Measurements from ENCODE around the gene HELZ2. TPM values are rescaled to one million over a fixed set of nuclear protein-coding genes. Genes with fewer than 3 reads are reported as not detected.
A peak's percentile ranks its signal among the peaks of the same experiment; 100 is the strongest.

Gene HELZ2
- total RNA-seq, 1 experiment from 2014 or later = 35.2 TPM

DNA sequence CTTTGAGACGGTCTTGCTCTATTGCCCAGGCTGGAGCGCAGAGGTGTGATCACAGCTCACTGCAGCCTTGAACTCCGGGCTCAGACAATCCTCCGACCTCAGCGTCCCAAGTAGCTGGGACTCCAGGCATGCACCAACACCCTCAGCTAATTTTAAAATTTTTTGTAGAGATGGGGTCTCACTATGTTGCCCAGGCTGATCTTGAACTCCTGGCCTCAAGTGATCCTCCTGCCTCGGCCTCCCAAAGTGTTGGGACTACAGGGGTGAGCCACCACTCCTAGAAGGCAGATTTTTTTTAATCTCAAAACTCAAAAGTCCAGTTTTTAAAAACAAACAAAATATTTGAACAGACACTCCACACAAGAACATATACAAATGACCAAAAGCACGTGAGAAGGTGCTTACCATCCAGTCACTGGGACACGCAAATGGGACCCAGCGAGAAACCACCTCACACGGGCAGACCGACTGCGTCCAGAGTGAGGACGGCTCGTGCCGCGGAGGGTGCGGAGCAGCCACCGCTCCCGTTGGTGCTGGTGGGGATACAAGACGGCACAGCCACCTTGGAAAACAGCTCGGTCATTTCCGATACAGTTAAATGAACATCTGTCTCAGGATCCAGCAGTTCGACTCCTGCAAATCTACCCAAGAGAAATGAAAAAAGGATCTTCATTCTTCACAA is 8.5 kb upstream of the HELZ2 start:
- H3K4me3 Mint-ChIP-seq (ENCODE audit: unreplicated experiment) = no peak overlapping the region
- no peak overlapping the region for H3K4me3 ChIP-seq (ENCODE audit: low read depth, low read length)
- CTCF ChIA-PET = interaction anchor here (0.6 to 1.3 kb wide), 3 partner anchors 45 to 610 kb away, joined by 3 to 6 read pairs (median 5); partner anchors contain the start of gene PTK6
- no peak overlapping the region for H3K27ac Mint-ChIP-seq (ENCODE audit: unreplicated experiment)
- no peaks in the 10 kb centered on the region for H3K4me1 Mint-ChIP-seq (ENCODE audit: low read depth, unreplicated experiment)
- H3K9me3 Mint-ChIP-seq (ENCODE audit: unreplicated experiment) = no peaks in the 10 kb centered on the region
- no TSS peak for BruUV-seq (replicated peaks)
- H3K36me3 Mint-ChIP-seq (ENCODE audit: insufficient read depth, unreplicated experiment) = no peaks in the 10 kb centered on the region
- intact Hi-C loops (cut with micrococcal nuclease; ENCODE audit: unreplicated experiment) = no loop called here
- TF ChIP-seq CTCF (IDR thresholded peaks at IDR 0.05; ENCODE audit: insufficient read depth in 1 of 2, low read depth in 1 of 2, low read length in 1 of 2, severe bottlenecking in 1 of 2, unreplicated experiment in 1 of 2) = no peak
- H3K27me3 ChIP-seq (replicated peaks; ENCODE audit: control insufficient read depth, insufficient read depth, low read length) = no peaks in the 10 kb centered on the region
- no peaks in the 10 kb centered on the region for H3K36me3 ChIP-seq (ENCODE audit: control insufficient read depth, insufficient read depth, low read length)
- peaks cover 3% of the 10 kb centered on the region for H3K27me3 Mint-ChIP-seq (ENCODE audit: insufficient read depth, unreplicated experiment)
- POLR2A ChIA-PET = no interaction called here
- H3K9me3 ChIP-seq = no peaks in the 10 kb centered on the region
- no peaks in the 10 kb centered on the region for H3K4me1 ChIP-seq
- no peak for DNase-seq

- Histone ChIP-seq H3K27me3 (replicated peaks; ENCODE audit: control insufficient read depth, insufficient read depth, low read length) (no peaks in the 10 kb centered on the region), H3K4me1 (no peaks in the 10 kb centered on the region), H3K9me3 (no peaks in the 10 kb centered on the region), H3K36me3 (ENCODE audit: control insufficient read depth, insufficient read depth, low read length) (no peaks in the 10 kb centered on the region), H3K4me3 (ENCODE audit: low read depth, low read length) (no peak overlapping the region)
- Mint-ChIP-seq H3K36me3 (ENCODE audit: insufficient read depth, unreplicated experiment) (no peaks in the 10 kb centered on the region), H3K9me3 (ENCODE audit: unreplicated experiment) (no peaks in the 10 kb centered on the region), H3K4me1 (ENCODE audit: low read depth, unreplicated experiment) (no peaks in the 10 kb centered on the region), H3K4me3 (ENCODE audit: unreplicated experiment) (no peak overlapping the region), H3K27ac (ENCODE audit: unreplicated experiment) (no peak overlapping the region), H3K27me3 (ENCODE audit: insufficient read depth, unreplicated experiment) (peaks cover 3% of the 10 kb centered on the region)
- TF ChIP-seq CTCF (IDR thresholded peaks at IDR 0.05; ENCODE audit: insufficient read depth in 1 of 2, low read depth in 1 of 2, low read length in 1 of 2, severe bottlenecking in 1 of 2, unreplicated experiment in 1 of 2) = peak; percentile 78 to 92
- intact Hi-C loops (cut with micrococcal nuclease; ENCODE audit: unreplicated experiment) = loop anchor here (2.0 kb wide), 4 partner anchors 42 to 394 kb away; no protein-coding TSS in a partner anchor
- POLR2A ChIA-PET = interaction anchor here (0.7 kb wide), 1 partner anchor 50 kb away, joined by 3 read pairs; no protein-coding TSS in a partner anchor
- no TSS peak for BruUV-seq (replicated peaks)
- DNase-seq = peak; percentile 84 to 86
- CTCF ChIA-PET = interaction anchor here (0.9 to 1.4 kb wide), 3 partner anchors 43 to 160 kb away, joined by 3 to 7 read pairs (median 3); no protein-coding TSS in a partner anchor
These were observed 6.9 kb upstream of the HELZ2 start for GRCh38 chr20:63580796-63581461.

DNA sequence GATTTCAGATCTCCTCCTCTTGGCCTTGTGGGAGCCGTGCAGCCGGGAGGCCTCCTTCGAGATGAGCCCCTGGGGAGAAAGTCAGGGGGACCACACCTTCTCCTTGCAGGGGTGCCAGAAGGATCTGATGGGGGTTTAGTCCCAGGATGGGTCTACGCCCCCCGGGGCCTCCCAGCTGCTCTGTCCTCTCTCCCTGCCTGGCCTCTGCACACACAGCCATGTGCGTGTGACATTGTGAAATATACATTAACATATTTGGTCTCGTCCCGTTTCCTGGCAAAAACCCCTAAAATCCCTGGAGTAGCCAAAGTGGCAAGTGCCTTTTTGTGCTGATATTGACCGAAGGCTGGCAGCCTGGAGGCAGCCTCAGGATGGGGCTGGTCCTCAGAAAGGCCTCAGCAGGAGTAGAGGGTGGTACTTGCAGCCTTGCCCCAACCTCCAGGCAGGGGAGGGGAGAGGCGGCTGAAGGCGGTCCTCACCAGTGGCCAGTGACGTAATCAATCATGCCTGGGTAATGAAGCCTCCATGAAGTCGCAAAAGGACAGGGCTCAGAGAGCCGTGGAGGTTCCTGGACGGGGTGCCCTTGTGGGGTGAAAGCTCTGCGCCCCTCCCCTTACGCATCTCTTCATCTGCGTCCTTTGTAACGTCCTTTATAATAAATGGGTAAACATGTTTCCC is 5.1 kb upstream of the HELZ2 start:
- DNase-seq = no peak
- H3K36me3 ChIP-seq (ENCODE audit: control insufficient read depth, insufficient read depth, low read length) = no peaks in the 10 kb centered on the region
- no peak for TF ChIP-seq CTCF (IDR thresholded peaks at IDR 0.05; ENCODE audit: insufficient read depth in 1 of 2, low read depth in 1 of 2, low read length in 1 of 2, severe bottlenecking in 1 of 2, unreplicated experiment in 1 of 2)
- CTCF ChIA-PET = interaction anchor here (0.7 to 1.0 kb wide), 2 partner anchors 41 to 45 kb away, joined by 3 to 6 read pairs; no protein-coding TSS in a partner anchor
- no peaks in the 10 kb centered on the region for H3K9me3 ChIP-seq
- H3K27me3 ChIP-seq (replicated peaks; ENCODE audit: control insufficient read depth, insufficient read depth, low read length) = no peaks in the 10 kb centered on the region
- H3K27me3 Mint-ChIP-seq (ENCODE audit: insufficient read depth, unreplicated experiment) = peaks cover 3% of the 10 kb centered on the region
- intact Hi-C loops (cut with micrococcal nuclease; ENCODE audit: unreplicated experiment) = no loop called here
- no peak overlapping the region for H3K4me3 Mint-ChIP-seq (ENCODE audit: unreplicated experiment)
- peak overlapping the region; percentile 9 for H3K27ac Mint-ChIP-seq (ENCODE audit: unreplicated experiment)
- H3K4me1 Mint-ChIP-seq (ENCODE audit: low read depth, unreplicated experiment) = no peaks in the 10 kb centered on the region
- POLR2A ChIA-PET = no interaction called here
- peaks cover 5% of the 10 kb centered on the region; the same call in 1 of the 2 replicates for H3K4me1 ChIP-seq
- no peak overlapping the region for H3K4me3 ChIP-seq (ENCODE audit: low read depth, low read length)
- H3K36me3 Mint-ChIP-seq (ENCODE audit: insufficient read depth, unreplicated experiment) = no peaks in the 10 kb centered on the region
- no TSS peak for BruUV-seq (replicated peaks)
- no peaks in the 10 kb centered on the region for H3K9me3 Mint-ChIP-seq (ENCODE audit: unreplicated experiment)
